PFSK-1 (cell line): Measurements from ENCODE around the gene CCIN.

Experiments
- FOXP2 ChIP-seq: optimal IDR thresholded peaks from 2 replicates; pipeline ENCODE3; 2011; ENCODE audit warnings: borderline replicate concordance, control low read depth, inconsistent platforms; ENCODE audit not compliant: insufficient read depth; ENCODE audit errors: extremely low read length, extremely low read depth
- POLR2AphosphoS5 ChIP-seq: IDR thresholded peaks from 2 replicates; pipeline ENCODE4 v1.6.1; 2012; ENCODE audit warnings: low read depth, mild to moderate bottlenecking, control low read depth, low read length, moderate library complexity
- REST ChIP-seq, 2 experiments: IDR thresholded peaks; 2 replicates each; pipeline versions ENCODE4 v1.6.1 to v1.8.0; 2011 to 2012; ENCODE audit warnings: low read depth in 2 of 2, low read length in 2 of 2, control low read depth in 1 of 2, inconsistent platforms in 1 of 2, mild to moderate bottlenecking in 1 of 2, moderate library complexity in 1 of 2; ENCODE audit not compliant: insufficient read depth in 1 of 2
- SIN3A ChIP-seq: IDR thresholded peaks from 2 replicates; pipeline ENCODE4 v1.6.1; 2012; ENCODE audit warnings: mild to moderate bottlenecking, low read length, moderate library complexity, borderline replicate concordance; ENCODE audit not compliant: insufficient read depth
- TAF1 ChIP-seq: IDR thresholded peaks from 2 replicates; pipeline ENCODE4 v1.6.1; 2012; ENCODE audit warnings: low read length, control low read depth, borderline replicate concordance; ENCODE audit not compliant: insufficient read depth

The CCIN gene

GRCh38 chr9:36149197-36149596, 20.0 kb upstream of the CCIN start:
- no peak for TF ChIP-seq SIN3A
- no peak for TF ChIP-seq POLR2AphosphoS5
- no peak for TF ChIP-seq TAF1
- no peak for TF ChIP-seq FOXP2
- TF ChIP-seq REST (IDR thresholded peaks at IDR 0.05; ENCODE audit: insufficient read depth in 1 of 2, low read depth in 2 of 2, low read length in 2 of 2) = no peak

- TF ChIP-seq SIN3A = no peak
- TF ChIP-seq TAF1 = no peak
- no peak for TF ChIP-seq REST (IDR thresholded peaks at IDR 0.05; ENCODE audit: insufficient read depth in 1 of 2, low read depth in 2 of 2, low read length in 2 of 2)
- TF ChIP-seq POLR2AphosphoS5 = no peak
- no peak for TF ChIP-seq FOXP2
Observed at GRCh38 chr9:36150574-36151315, 18.4 kb upstream of the CCIN start.

- TF ChIP-seq FOXP2 (no peak), POLR2AphosphoS5 (no peak), SIN3A (no peak), TAF1 (no peak), REST (IDR thresholded peaks at IDR 0.05; ENCODE audit: insufficient read depth in 1 of 2, low read depth in 2 of 2, low read length in 2 of 2) (no peak)
Observed at GRCh38 chr9:36151316-36152210, 17.6 kb upstream of the CCIN start.

- TF ChIP-seq FOXP2 (no peak), TAF1 (no peak), REST (IDR thresholded peaks at IDR 0.05; ENCODE audit: insufficient read depth in 1 of 2, low read depth in 2 of 2, low read length in 2 of 2) (no peak)
Observed at GRCh38 chr9:36152741-36153438, 16.3 kb upstream of the CCIN start.

- TF ChIP-seq FOXP2 (no peak), TAF1 (no peak), REST (IDR thresholded peaks at IDR 0.05; ENCODE audit: insufficient read depth in 1 of 2, low read depth in 2 of 2, low read length in 2 of 2) (no peak), SIN3A (no peak), POLR2AphosphoS5 (no peak)
Observed at GRCh38 chr9:36153746-36154145, 15.4 kb upstream of the CCIN start.
